H9 (cell line): ENCODE data around the gene SUN1. TPM values are rescaled to one million over a fixed set of nuclear protein-coding genes. Genes with fewer than 3 reads are reported as not detected.

Experiments
- DNase-seq: peaks from one replicate; pipeline ENCODE4 v3.0.0-alpha.2; 2017
- H2AFZ ChIP-seq: one replicate; pipeline ENCODE4 v1.6.1; 2013; ENCODE audit warnings: mild to moderate bottlenecking, low read length, control low read depth, moderate library complexity
- H2AK5ac ChIP-seq: 2 replicates; pipeline ENCODE4 v1.6.1; 2013; ENCODE audit warnings: low read length, control low read depth, mixed read lengths; ENCODE audit not compliant: insufficient read length
- H2BK120ac ChIP-seq: one replicate; pipeline ENCODE4 v1.6.1; 2013; ENCODE audit warnings: low read depth, mild to moderate bottlenecking, low read length, control low read depth, inconsistent platforms; ENCODE audit not compliant: poor library complexity, severe bottlenecking
- H2BK12ac ChIP-seq: 2 replicates; pipeline ENCODE4 v1.6.1; 2013; ENCODE audit warnings: low read length, control low read depth, mixed read lengths, low read depth; ENCODE audit not compliant: insufficient read length
- H2BK15ac ChIP-seq: 2 replicates; pipeline ENCODE4 v1.6.1; 2013; ENCODE audit warnings: low read depth, low read length, control low read depth
- H2BK20ac ChIP-seq: one replicate; pipeline ENCODE4 v1.6.1; 2013; ENCODE audit warnings: low read depth, mild to moderate bottlenecking, low read length, control low read depth, inconsistent platforms; ENCODE audit not compliant: poor library complexity, severe bottlenecking
- H2BK5ac ChIP-seq: 2 replicates; pipeline ENCODE4 v1.6.1; 2013; ENCODE audit warnings: low read length, control low read depth, mixed read lengths; ENCODE audit not compliant: insufficient read length
- H3K14ac ChIP-seq: 2 replicates; pipeline ENCODE4 v1.6.1; 2013; ENCODE audit warnings: low read length, control low read depth; ENCODE audit not compliant: insufficient read depth
- H3K18ac ChIP-seq: 2 replicates; pipeline ENCODE4 v1.6.1; 2013; ENCODE audit warnings: low read depth, mild to moderate bottlenecking, mixed read lengths, low read length, control low read depth; ENCODE audit not compliant: insufficient read length
- H3K23ac ChIP-seq: 2 replicates; pipeline ENCODE4 v1.6.1; 2013; ENCODE audit warnings: low read length, control low read depth, mixed read lengths, low read depth; ENCODE audit not compliant: insufficient read length
- H3K23me2 ChIP-seq: 2 replicates; pipeline ENCODE4 v1.6.1; 2013; ENCODE audit warnings: low read depth, mild to moderate bottlenecking, mixed read lengths, low read length, control low read depth; ENCODE audit not compliant: insufficient read length, poor library complexity, severe bottlenecking
- H3K27ac ChIP-seq: 2 replicates; pipeline ENCODE4 v1.5.1; 2013; ENCODE audit warnings: low read length, control low read depth, mixed read lengths, low read depth; ENCODE audit not compliant: insufficient read length
- H3K27me3 ChIP-seq: 2 replicates; pipeline ENCODE4 v1.6.1; 2013; ENCODE audit warnings: low read length, control low read depth, inconsistent platforms; ENCODE audit not compliant: insufficient read depth
- H3K4ac ChIP-seq: 2 replicates; pipeline ENCODE4 v1.6.1; 2013; ENCODE audit warnings: low read depth, mild to moderate bottlenecking, control low read depth, inconsistent platforms, low read length, moderate library complexity
- H3K4me1 ChIP-seq: 2 replicates; pipeline ENCODE4 v1.6.1; 2013; ENCODE audit warnings: low read length, control low read depth, inconsistent platforms; ENCODE audit not compliant: insufficient read depth
- H3K4me2 ChIP-seq: 2 replicates; pipeline ENCODE4 v1.6.1; 2013; ENCODE audit warnings: low read length, control low read depth, mixed read lengths; ENCODE audit not compliant: insufficient read length, insufficient read depth
- H3K56ac ChIP-seq: 2 replicates; pipeline ENCODE4 v1.6.1; 2013; ENCODE audit warnings: low read depth, mild to moderate bottlenecking, mixed read lengths, low read length, control low read depth; ENCODE audit not compliant: insufficient read length
- H3K79me1 ChIP-seq: 2 replicates; pipeline ENCODE4 v1.6.1; 2013; ENCODE audit warnings: low read depth, mild to moderate bottlenecking, moderate library complexity, low read length, control low read depth, inconsistent platforms; ENCODE audit not compliant: insufficient read depth, poor library complexity, severe bottlenecking
- H3K79me2 ChIP-seq: 2 replicates; pipeline ENCODE4 v1.6.1; 2013; ENCODE audit warnings: low read length, control low read depth, inconsistent platforms; ENCODE audit not compliant: insufficient read depth
- H3K9ac ChIP-seq: 2 replicates; pipeline ENCODE4 v1.6.1; 2013; ENCODE audit warnings: low read length, control low read depth, mixed read lengths; ENCODE audit not compliant: insufficient read length; ENCODE audit errors: extremely low read depth
- H3K9me3 ChIP-seq: one replicate; pipeline ENCODE4 v1.6.1; 2013; ENCODE audit warnings: low read depth, low read length, inconsistent platforms; ENCODE audit not compliant: control insufficient read depth
- H3T11ph ChIP-seq: one replicate; pipeline ENCODE4 v1.6.1; 2013; ENCODE audit warnings: mild to moderate bottlenecking, low read length, control low read depth, inconsistent platforms
- H4K20me1 ChIP-seq: one replicate; pipeline ENCODE4 v1.6.1; 2013; ENCODE audit not compliant: control insufficient read depth, insufficient read length, insufficient read depth
- H4K5ac ChIP-seq: 2 replicates; pipeline ENCODE4 v1.6.1; 2013; ENCODE audit warnings: low read depth, mild to moderate bottlenecking, mixed read lengths, low read length, control low read depth; ENCODE audit not compliant: insufficient read length
- H4K8ac ChIP-seq: replicated peaks from 2 replicates; pipeline ENCODE4 v1.6.1; 2013; ENCODE audit warnings: low read length, control low read depth, mixed read lengths, low read depth; ENCODE audit not compliant: insufficient read length
- H4K91ac ChIP-seq: 2 replicates; pipeline ENCODE4 v1.6.1; 2013; ENCODE audit warnings: low read depth, mild to moderate bottlenecking, moderate library complexity, mixed read lengths, low read length, control low read depth; ENCODE audit not compliant: insufficient read length
- H3K27ac Mint-ChIP-seq, 3 experiments: 2 replicates in 2 of 3; 3 replicates in 1 of 3; pipeline ENCODE4 v1.8.0; 2020 to 2021; ENCODE audit warnings: mixed read lengths in 3 of 3, mild to moderate bottlenecking in 1 of 3, moderate library complexity in 1 of 3
- H3K27me3 Mint-ChIP-seq: 2 replicates; pipeline ENCODE4 v1.8.0; 2021; ENCODE audit warnings: low read depth, mild to moderate bottlenecking, moderate library complexity, mixed read lengths
- H3K36me3 Mint-ChIP-seq, 3 experiments: 2 replicates in 2 of 3; 3 replicates in 1 of 3; pipeline ENCODE4 v1.8.0; 2020 to 2021; ENCODE audit warnings: low read depth in 3 of 3, mixed read lengths in 3 of 3; ENCODE audit not compliant: insufficient read depth in 1 of 3
- H3K4me1 Mint-ChIP-seq, 2 experiments: 2 replicates each; pipeline ENCODE4 v1.8.0; 2020; ENCODE audit warnings: mixed read lengths in 2 of 2
- H3K4me3 Mint-ChIP-seq, 2 experiments: 2 replicates in 1 of 2; 3 replicates in 1 of 2; pipeline ENCODE4 v1.8.0; 2020 to 2021; ENCODE audit warnings: mild to moderate bottlenecking in 2 of 2, mixed read lengths in 2 of 2, moderate library complexity in 1 of 2
- H3K9me3 Mint-ChIP-seq, 2 experiments: 2 replicates in 1 of 2; 3 replicates in 1 of 2; pipeline ENCODE4 v1.8.0; 2020; ENCODE audit warnings: mild to moderate bottlenecking in 2 of 2, mixed read lengths in 2 of 2, moderate library complexity in 1 of 2
- WGBS: extraction: QIAGEN DNeasy Blood & Tissue Kit; methylation state at CpG from one replicate; pipeline ENCODE4 v1.1.7; 2013; ENCODE audit warnings: missing lambda C conversion rate, low lambda C conversion rate, mixed read lengths; ENCODE audit not compliant: insufficient read length; ENCODE audit errors: extremely low coverage; 5-methylcytosine and 5-hydroxymethylcytosine counted together
- total RNA-seq: library from RNA; stranded (reverse); gene quantifications from 2 replicates; pipeline ENCODE4 v1.2.1, GENCODE V29; 2021
- TF ChIP-seq, protein P1 (sequence below): fragments of 200-600 bp; sonication (generic); conservative IDR thresholded peaks from 3 replicates; pipeline ENCODE4 v1.8.0; 2021; ENCODE audit warnings: antibody characterized with exemption, mild to moderate bottlenecking

The SUN1 gene
- total RNA-seq, 1 experiment from 2014 or later, result 118 TPM

DNA sequence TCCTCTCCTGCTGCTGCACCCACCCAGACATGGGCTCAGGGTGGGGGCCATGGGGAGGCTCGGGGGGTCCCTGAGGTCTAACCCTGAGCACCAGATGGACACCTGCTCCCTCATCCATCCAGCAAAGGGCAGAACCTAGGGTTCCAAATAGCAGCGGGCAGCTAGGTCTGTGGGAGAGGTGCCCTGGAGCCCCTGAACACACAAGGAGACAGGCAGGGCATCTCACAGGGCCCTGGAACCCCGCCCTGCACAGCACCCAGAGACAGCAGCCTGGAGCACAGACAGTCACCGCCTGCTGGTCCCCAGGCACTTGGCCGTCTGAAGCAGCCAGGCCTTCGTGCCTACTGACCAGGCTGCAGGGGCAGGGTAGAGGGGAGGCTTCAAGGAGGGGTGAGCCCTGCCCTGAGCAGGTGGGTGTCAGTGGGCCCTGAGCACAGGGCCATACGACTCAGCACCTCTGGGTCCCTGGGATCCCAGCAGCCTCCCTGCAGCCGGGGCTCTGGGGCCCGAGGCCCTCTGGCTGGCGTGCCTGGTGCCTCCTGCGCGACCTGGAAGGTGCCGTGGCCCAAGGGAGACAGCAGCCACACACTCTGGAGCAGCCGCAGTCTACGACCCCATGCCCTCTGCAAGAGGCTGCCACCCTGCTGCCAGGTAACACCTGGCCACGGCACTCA, 82.4 kb downstream of the SUN1 start:
- Histone ChIP-seq H3K9me3 (no peaks in the 10 kb centered on the region), H2BK20ac (no peak overlapping the region), H3K27me3 (no peaks in the 10 kb centered on the region), H3T11ph (no peak overlapping the region), H3K79me2 (no peaks in the 10 kb centered on the region), H2AFZ (no peak overlapping the region), H3K18ac (no peak overlapping the region), H3K14ac (no peak overlapping the region; the same call in 1 of the 2 replicates), H2BK120ac (no peak overlapping the region), H4K20me1 (no peaks in the 10 kb centered on the region), H3K4me2 (no peak overlapping the region), H3K79me1 (no peaks in the 10 kb centered on the region), H4K91ac (no peak overlapping the region), H3K23me2 (no peaks in the 10 kb centered on the region), H2BK12ac (no peak overlapping the region), H2BK15ac (no peak overlapping the region), H3K56ac (no peak overlapping the region), H4K8ac (no peak overlapping the region), H3K23ac (no peak overlapping the region), H4K5ac (no peak overlapping the region), H2AK5ac (no peak overlapping the region), H3K9ac (no peak overlapping the region), H3K27ac (no peak overlapping the region), H3K4me1 (no peaks in the 10 kb centered on the region; the same call in 1 of the 2 replicates), H2BK5ac (no peak overlapping the region), H3K4ac (no peak overlapping the region)
- Mint-ChIP-seq H3K27ac (no peak overlapping the region), H3K4me1 (peaks cover 0 to 3% of the 10 kb centered on the region in 2 experiments; a peak in 1 of 4 replicates), H3K4me3 (no peak overlapping the region), H3K9me3 (no peaks in the 10 kb centered on the region; a peak in 1 of 5 replicates), H3K27me3 (peaks cover 9% of the 10 kb centered on the region), H3K36me3 (no peaks in the 10 kb centered on the region)
- no peak for DNase-seq
- WGBS, result no CpG with 5 or more reads among the region's 16 CpGs
- TF ChIP-seq, protein P1, sequence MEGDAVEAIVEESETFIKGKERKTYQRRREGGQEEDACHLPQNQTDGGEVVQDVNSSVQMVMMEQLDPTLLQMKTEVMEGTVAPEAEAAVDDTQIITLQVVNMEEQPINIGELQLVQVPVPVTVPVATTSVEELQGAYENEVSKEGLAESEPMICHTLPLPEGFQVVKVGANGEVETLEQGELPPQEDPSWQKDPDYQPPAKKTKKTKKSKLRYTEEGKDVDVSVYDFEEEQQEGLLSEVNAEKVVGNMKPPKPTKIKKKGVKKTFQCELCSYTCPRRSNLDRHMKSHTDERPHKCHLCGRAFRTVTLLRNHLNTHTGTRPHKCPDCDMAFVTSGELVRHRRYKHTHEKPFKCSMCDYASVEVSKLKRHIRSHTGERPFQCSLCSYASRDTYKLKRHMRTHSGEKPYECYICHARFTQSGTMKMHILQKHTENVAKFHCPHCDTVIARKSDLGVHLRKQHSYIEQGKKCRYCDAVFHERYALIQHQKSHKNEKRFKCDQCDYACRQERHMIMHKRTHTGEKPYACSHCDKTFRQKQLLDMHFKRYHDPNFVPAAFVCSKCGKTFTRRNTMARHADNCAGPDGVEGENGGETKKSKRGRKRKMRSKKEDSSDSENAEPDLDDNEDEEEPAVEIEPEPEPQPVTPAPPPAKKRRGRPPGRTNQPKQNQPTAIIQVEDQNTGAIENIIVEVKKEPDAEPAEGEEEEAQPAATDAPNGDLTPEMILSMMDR, result no peak
